OCI-LY7 (cell line): Measurements from ENCODE around the gene RETSAT. TPM values are rescaled to one million over a fixed set of nuclear protein-coding genes. Genes with fewer than 3 reads are reported as not detected.

Source experiments
- BruUV-seq: library from RNA; stranded (reverse); fragments of 400-500 nt; replicated peaks from 2 replicates; lab custom pipeline; 2021; lab: Mats Ljungman, UMichigan
- CTCF ChIA-PET: fragments of 300-600 bp; sonication (Branson Sonifier 250); formaldehyde crosslinking; loops from one replicate; lab custom pipeline; 2022; ENCODE audit warnings: antibody characterized with exemption; ENCODE audit not compliant: unreplicated experiment; lab: Charles Lee
- POLR2A ChIA-PET: fragments of 300-600 bp; sonication (Branson Sonifier 250); formaldehyde crosslinking; loops from one replicate; lab custom pipeline; 2022; ENCODE audit warnings: antibody characterized with exemption; lab: Charles Lee
- DNase-seq: peaks from one replicate; pipeline ENCODE4 v3.0.0-alpha.2; 2015; ENCODE audit warnings: low spot score
- H2AFZ ChIP-seq: fragments of 200-600 bp; sonication (generic), shearing (Covaris generic); 2 replicates; pipeline ENCODE4 v1.6.1; 2014; ENCODE audit warnings: mild to moderate bottlenecking, antibody characterized with exemption, low read length, moderate library complexity
- H3K27ac ChIP-seq: fragments of 200-600 bp; sonication (generic); 2 replicates; pipeline ENCODE4 v1.5.1; 2014; ENCODE audit warnings: mixed run types, low read depth, mild to moderate bottlenecking, moderate library complexity, low read length, inconsistent platforms; ENCODE audit not compliant: poor library complexity, severe bottlenecking
- H3K36me3 ChIP-seq: fragments of 200-600 bp; sonication (generic); 2 replicates; pipeline ENCODE4 v1.6.1; 2014; ENCODE audit warnings: mild to moderate bottlenecking, antibody characterized with exemption, low read length, moderate library complexity, mixed read lengths; ENCODE audit not compliant: insufficient read depth
- H3K4me1 ChIP-seq: fragments of 200-600 bp; sonication (generic); 2 replicates; pipeline ENCODE4 v1.5.1; 2014; ENCODE audit warnings: mild to moderate bottlenecking, low read length; ENCODE audit not compliant: insufficient read depth, poor library complexity, severe bottlenecking
- H3K4me2 ChIP-seq: fragments of 200-600 bp; sonication (generic); 2 replicates; pipeline ENCODE4 v1.6.1; 2014; ENCODE audit warnings: mild to moderate bottlenecking, low read length
- H3K4me3 ChIP-seq: fragments of 200-600 bp; sonication (generic); 2 replicates; pipeline ENCODE4 v1.5.1; 2014; ENCODE audit warnings: mild to moderate bottlenecking, low read depth, low read length; ENCODE audit not compliant: poor library complexity, severe bottlenecking
- H3K79me2 ChIP-seq: fragments of 200-600 bp; sonication (generic); 2 replicates; pipeline ENCODE4 v1.6.1; 2016; ENCODE audit warnings: low read depth, mild to moderate bottlenecking, low read length, moderate library complexity, mixed read lengths; ENCODE audit not compliant: insufficient read depth
- H3K9me2 ChIP-seq: fragments of 200-600 bp; sonication (generic); 2 replicates; pipeline ENCODE4 v1.6.1; 2016; ENCODE audit warnings: mild to moderate bottlenecking, low read length, mixed read lengths; ENCODE audit not compliant: insufficient read depth
- H3K9me3 ChIP-seq: fragments of 200-600 bp; sonication (generic); 2 replicates; pipeline ENCODE4 v1.6.1; 2014; ENCODE audit warnings: mild to moderate bottlenecking, mixed run types, low read length, mixed read lengths
- H4K20me1 ChIP-seq: fragments of 200-600 bp; sonication (generic); 2 replicates; pipeline ENCODE4 v1.6.1; 2014; ENCODE audit warnings: mild to moderate bottlenecking, antibody characterized with exemption, low read length, moderate library complexity, mixed read lengths; ENCODE audit not compliant: insufficient read depth
- EZH2phosphoT487 ChIP-seq: fragments of 200-600 bp; sonication (generic); IDR thresholded peaks from 2 replicates; pipeline ENCODE4 v1.6.1; 2018; ENCODE audit warnings: low read depth, borderline replicate concordance, mild to moderate bottlenecking, mixed run types, antibody characterized with exemption, low read length, moderate library complexity, mixed read lengths
- intact Hi-C: fragments of 100-400 bp; cut with micrococcal nuclease; formaldehyde crosslinking; loops from one replicate; pipeline ENCODE4 v1.10.0; 2022; ENCODE audit not compliant: unreplicated experiment
- total RNA-seq, 2 experiments: library from RNA; depleted of rRNA in 1 of 2; stranded (reverse); fragments of >200 nt in 1 of 2; shearing (Covaris generic) in 1 of 2; gene quantifications; 2 replicates each; pipeline ENCODE4 v1.2.3, GENCODE V29; 2014 to 2022
- TF ChIP-seq, protein P1 (sequence below): fragments of 200-600 bp; sonication (generic); conservative IDR thresholded peaks from 2 replicates; pipeline ENCODE4 v1.5.1; 2014; ENCODE audit warnings: mild to moderate bottlenecking, antibody characterized with exemption, low read length, moderate library complexity, mixed read lengths

Gene RETSAT
- total RNA-seq, 2 experiments from 2014 or later, result 14.1 to 19.9 TPM

DNA sequence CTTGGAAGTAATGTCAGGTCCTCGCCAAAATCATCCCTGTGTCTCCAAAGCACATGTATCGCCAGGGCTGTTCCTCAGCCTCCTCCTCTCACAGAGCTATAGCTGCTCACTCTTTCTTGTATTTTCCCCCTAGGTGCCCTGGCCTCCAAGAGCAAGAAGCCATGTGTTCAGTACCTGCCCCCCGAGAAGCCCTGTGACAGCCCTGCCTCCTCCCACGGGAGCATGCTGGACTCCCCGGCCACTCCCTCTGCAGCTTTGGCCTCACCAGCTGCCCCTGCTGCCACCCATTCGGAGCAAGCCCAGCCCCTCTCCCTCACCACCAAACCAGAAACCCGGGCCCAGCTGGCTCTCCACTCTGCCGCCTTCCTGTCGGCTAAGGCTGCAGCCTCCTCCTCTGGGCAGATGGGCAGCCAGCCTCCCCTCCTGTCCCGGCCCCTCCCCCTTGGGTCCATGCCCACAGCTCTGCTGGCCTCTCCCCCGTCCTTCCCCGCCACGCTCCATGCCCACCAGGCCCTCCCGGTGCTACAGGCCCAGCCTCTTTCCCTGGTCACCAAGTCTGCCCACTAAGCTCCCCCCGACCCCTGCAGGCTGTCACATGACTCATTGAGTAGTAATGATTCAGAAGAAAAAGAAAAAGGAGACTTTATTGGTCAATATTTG is 45.3 kb downstream of the RETSAT start:
- ChIA-PET POLR2A (interaction anchor here (1.2 to 1.4 kb wide), 3 partner anchors 9 to 19 kb away, joined by 3 to 8 read pairs (median 3); partner anchors contain the start of gene TGOLN2), CTCF (interaction anchor here (1.3 kb wide), 1 partner anchor 10 kb away, joined by 3 read pairs; no protein-coding TSS in a partner anchor)
- no peaks in the 10 kb centered on the region for H3K79me2 ChIP-seq
- H3K9me2 ChIP-seq, result no peaks in the 10 kb centered on the region
- no peak overlapping the region for H3K27ac ChIP-seq
- no peak overlapping the region for H3K4me3 ChIP-seq
- DNase-seq, result no peak
- no peaks in the 10 kb centered on the region for H3K9me3 ChIP-seq
- H2AFZ ChIP-seq, result no peak overlapping the region
- no peak overlapping the region for H3K4me2 ChIP-seq
- peaks cover 7% of the 10 kb centered on the region; the same call in 1 of the 2 replicates for H3K36me3 ChIP-seq
- H4K20me1 ChIP-seq, result no peaks in the 10 kb centered on the region
- H3K4me1 ChIP-seq, result peaks cover 13% of the 10 kb centered on the region
- TF ChIP-seq EZH2phosphoT487, result no peak
- TF ChIP-seq, protein P1, sequence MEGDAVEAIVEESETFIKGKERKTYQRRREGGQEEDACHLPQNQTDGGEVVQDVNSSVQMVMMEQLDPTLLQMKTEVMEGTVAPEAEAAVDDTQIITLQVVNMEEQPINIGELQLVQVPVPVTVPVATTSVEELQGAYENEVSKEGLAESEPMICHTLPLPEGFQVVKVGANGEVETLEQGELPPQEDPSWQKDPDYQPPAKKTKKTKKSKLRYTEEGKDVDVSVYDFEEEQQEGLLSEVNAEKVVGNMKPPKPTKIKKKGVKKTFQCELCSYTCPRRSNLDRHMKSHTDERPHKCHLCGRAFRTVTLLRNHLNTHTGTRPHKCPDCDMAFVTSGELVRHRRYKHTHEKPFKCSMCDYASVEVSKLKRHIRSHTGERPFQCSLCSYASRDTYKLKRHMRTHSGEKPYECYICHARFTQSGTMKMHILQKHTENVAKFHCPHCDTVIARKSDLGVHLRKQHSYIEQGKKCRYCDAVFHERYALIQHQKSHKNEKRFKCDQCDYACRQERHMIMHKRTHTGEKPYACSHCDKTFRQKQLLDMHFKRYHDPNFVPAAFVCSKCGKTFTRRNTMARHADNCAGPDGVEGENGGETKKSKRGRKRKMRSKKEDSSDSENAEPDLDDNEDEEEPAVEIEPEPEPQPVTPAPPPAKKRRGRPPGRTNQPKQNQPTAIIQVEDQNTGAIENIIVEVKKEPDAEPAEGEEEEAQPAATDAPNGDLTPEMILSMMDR, result no peak
- intact Hi-C loops, result no loop called here
- BruUV-seq, result no TSS peak

DNA sequence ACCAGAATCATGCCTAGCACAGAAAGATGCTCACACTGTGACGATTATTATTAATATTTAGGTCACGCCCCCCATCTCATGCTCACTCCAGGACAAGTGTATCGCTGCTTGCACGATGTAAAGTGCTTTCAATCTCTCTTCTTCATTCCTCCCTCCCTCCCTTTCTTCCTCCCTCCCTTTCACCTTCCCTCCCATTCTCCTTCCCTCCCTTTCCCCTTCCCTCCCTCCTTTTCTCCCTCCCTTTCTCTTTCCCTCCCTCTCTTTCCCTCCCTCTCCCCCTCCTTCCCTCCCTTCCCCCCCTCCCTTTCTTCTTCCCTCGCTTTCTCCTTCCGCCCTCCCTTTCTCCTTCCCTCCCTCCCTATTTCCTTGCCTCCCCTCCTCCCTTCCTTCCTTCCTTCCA is 46.1 kb downstream of the RETSAT start:
- POLR2A ChIA-PET, result interaction anchor here (1.4 kb wide), 1 partner anchor 20 kb away, joined by 8 read pairs; the partner anchor contains the start of gene TGOLN2
- no peak overlapping the region for H3K27ac ChIP-seq
- intact Hi-C loops, result no loop called here

More for the DNA sequence above, 46.1 kb downstream of the RETSAT start:
- H3K4me2 ChIP-seq, result no peak overlapping the region
- H3K36me3 ChIP-seq, result no peaks in the 10 kb centered on the region
- CTCF ChIA-PET, result no interaction called here
- no peak for DNase-seq
- no peak overlapping the region for H3K4me3 ChIP-seq
- no peaks in the 10 kb centered on the region for H3K9me2 ChIP-seq
- H2AFZ ChIP-seq, result no peak overlapping the region
- no peaks in the 10 kb centered on the region for H3K79me2 ChIP-seq
- TF ChIP-seq, protein P1, result no peak
- no peak for TF ChIP-seq EZH2phosphoT487
- H4K20me1 ChIP-seq, result no peaks in the 10 kb centered on the region
- H3K4me1 ChIP-seq, result peaks cover 13% of the 10 kb centered on the region
- no TSS peak for BruUV-seq
- no peaks in the 10 kb centered on the region for H3K9me3 ChIP-seq
